Measurements from ENCODE around the gene PAX5. TPM values are rescaled to one million over a fixed set of nuclear protein-coding genes. Genes with fewer than 3 reads are reported as not detected.

PAX5 gene
- total RNA-seq, 1 donor from 2014 or later = not detected

Small RNA genes lying within 50 kb of the gene (microRNA-seq; reads per million reads assigned to microRNA genes)
- gene MIR4475 (not detected), gene MIR4476 (not detected), gene MIR4540 (not detected)

Other genes with a start within 250 kb of the PAX5 start
- gene ZCCHC7, start 86.3 kb upstream of the PAX5 start, total RNA-seq = 6.3 TPM

All from Right ventricle myocardium superior (tissue), 1 donor.